Activated CD4-positive, alpha-beta T cell treated with anti-CD3 and anti-CD28 coated beads for 1 hour (primary cell): ENCODE results near the gene KIFC3.
A peak's percentile ranks its signal among the peaks of the same experiment; 100 is the strongest.
"Not testable (repeated sequence)": the region's sequence is repeated elsewhere in the genome, so short reads cannot be mapped to it uniquely, and the experiment has no call there.

Experiments
- DNase-seq: peaks from one replicate; pipeline ENCODE4 v3.0.0-alpha.2; 2020

KIFC3 gene

DNA sequence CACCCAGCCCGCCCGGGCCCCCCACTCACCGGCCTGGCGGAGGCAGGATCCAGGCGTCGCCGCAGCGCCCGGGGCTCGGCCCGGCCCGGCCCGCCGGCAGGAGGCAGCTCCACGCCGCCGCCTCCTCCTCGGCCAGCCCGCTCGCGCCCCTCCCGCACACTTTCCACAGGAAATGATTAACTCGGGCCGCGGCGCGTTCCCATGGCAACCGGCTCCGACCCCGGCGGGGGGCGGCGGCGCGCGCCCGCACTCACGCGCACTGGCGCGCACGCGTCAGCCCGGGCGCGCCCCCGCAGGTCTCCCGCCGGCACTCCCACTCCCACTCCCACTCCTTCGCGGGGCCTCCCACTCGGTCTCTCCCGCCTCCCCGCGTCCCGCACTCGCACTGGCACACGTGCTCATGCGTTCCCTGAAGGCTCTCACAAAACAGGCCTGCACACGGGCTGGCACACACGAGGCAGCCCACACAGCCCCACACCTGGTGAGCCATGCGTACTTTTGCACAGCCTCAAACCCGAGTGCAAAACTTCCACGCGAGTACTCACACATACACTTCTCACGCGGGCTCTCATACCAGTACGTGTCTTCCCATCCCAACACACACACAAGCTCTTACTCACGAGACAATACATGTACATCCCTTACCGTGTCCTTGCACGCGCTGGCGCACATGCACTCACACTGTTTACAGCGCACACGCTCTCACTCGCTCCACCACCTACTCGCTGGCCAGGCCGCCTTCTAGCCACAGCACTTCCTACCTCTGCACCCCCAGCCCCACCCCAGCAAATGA lies at the start of gene KIFC3:
Gene KIFC3 (minus strand): TSS at position 151 of the 793 bp plus-strand sequence. CDS start 4,248 bp downstream, outside the sequence.
- DNase-seq = peak; percentile 56

GRCh38 chr16:57848181-57848580 lies 45.9 kb upstream of the KIFC3 start:
- no peak for DNase-seq

DNA sequence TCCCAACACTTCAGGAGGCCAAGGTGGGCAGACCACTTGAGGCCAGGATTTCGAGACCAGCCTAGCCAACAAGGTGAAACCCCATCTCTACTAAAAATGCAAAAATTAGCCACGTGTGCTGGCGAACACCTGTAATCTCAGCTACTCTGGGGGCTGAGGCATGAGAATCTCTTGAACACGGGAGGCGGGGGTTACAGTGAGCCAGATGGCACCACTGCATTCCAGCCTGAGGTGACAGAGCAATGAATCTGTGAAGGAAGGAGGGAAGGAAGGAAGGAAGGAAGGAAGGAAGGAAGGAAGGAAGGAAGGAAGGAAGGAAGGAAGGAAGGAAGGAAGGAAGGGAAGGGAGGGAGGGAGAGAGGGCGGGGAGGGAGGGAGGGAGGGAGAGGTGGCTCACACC lies 44.6 kb upstream of the KIFC3 start:
- DNase-seq = not testable (repeated sequence)

DNA sequence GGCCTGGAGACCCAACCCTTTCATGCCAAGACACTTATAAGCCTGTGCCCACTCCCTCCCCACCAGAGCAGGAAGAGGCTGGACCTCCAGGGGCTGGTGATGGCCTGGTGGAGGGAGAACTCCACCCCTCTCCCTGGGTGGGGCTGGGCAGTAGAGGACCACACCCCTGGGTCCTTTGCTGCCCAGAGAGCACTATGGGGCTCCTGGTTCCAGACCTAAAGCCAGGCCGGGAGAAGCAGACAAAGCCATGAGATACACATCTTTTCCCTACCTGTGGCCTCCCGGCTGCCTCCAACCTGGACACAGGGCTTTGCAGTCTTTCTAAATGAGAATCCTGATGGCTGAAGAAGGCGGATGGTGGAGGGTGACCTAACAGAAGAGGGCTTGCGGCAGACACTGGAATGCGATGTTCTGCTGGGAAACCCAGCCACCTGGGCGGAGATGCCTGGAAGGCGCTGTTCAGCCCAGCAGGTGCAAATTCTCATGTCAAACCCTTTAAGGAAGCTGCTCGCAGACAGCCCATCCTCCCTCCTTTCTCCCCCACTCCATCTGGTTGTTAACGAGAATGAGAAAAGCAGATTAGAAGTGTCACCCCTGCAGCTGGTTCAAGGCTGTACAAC lies 43.9 kb upstream of the KIFC3 start:
- no peak for DNase-seq

- DNase-seq = no peak
These were observed 42.8 kb upstream of the KIFC3 start for GRCh38 chr16:57845115-57845514.

GRCh38 chr16:57844416-57845030 lies 42.2 kb upstream of the KIFC3 start:
- no peak for DNase-seq

GRCh38 chr16:57843400-57843799 lies 41.1 kb upstream of the KIFC3 start:
- DNase-seq = no peak

GRCh38 chr16:57842601-57843000 lies 40.3 kb upstream of the KIFC3 start:
- DNase-seq = no peak

- DNase-seq = no peak
These were observed 38.5 kb upstream of the KIFC3 start for GRCh38 chr16:57840833-57841232.

DNA sequence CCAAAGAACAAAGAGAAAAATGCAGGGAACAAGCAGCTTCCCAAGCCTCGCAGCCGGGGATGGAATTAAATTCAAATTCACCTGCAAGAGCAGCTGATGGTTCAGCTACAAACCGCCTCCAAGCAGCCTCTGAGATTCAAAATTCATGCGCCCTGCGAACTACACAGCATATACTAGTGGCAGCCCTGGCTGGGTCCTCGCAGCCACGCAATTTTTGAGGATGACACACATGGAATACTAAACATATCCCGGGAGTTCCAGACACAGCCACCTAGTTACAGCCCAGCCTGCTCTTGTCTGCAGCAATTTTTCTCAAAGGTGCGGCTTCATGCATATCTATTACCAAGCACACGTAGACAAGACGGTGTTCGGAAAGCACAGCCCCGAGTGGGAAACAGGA lies 35.9 kb upstream of the KIFC3 start:
- no peak for DNase-seq

DNA sequence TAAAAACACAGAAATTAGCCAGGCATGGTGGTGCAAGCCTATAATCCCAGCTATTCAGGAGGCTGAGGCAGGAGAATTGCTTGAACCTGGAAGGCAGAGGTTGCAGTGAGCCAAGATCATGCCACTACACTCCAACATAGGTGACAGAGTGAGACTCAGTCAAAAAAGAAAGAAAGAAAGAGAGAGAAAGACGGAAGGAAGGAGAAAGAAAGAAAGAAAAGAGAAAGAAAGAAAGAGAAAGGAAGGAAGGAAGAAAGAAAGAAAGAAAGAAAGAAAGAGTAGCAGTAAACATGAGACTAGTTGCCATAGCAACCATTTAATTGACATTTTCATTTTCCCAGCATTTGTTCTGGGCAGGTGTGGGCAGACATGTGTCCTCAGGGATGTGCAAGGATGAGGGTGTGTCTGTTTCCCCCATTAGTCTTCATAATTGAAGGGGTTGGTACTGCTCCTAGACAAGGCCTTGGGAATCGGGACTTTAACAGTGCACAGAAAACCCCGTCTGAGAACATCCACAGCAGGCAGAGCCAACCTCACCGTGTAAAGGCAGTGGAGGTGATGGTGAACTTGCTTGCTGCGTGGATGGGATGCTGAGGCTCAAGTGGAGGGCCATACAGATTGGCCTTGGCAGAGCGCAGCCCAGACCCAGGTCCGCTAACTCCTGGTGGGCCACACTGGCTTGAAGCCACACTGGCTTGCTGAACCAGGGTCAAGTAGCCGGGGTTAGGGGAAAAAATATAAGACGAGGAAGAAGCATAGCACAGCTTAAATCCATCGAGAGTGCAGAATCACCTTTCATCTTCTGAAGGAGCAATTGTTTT lies 35.2 kb upstream of the KIFC3 start:
- no peak for DNase-seq

- not testable (repeated sequence) for DNase-seq
These were observed 33.1 kb upstream of the KIFC3 start for GRCh38 chr16:57835439-57835838.

DNA sequence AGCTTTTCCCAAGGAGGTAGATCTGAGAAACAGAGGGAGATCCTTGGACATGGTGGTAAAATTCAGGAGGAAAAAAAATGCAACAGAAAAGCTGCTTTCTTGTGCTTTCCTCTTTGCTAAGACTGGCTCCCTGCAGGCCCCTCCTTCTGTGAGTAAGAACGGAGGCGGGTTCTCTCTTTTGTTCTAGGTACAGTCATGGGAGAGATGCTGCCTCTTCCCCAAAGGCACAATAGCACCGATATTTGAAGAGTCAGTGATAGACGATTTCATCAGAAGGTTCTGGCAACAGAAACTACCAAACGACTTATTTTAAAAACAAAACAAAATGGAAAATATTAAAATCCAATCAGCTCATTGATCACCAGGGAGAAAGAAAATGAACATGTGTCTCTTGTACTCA lies 32.6 kb upstream of the KIFC3 start:
- no peak for DNase-seq

DNA sequence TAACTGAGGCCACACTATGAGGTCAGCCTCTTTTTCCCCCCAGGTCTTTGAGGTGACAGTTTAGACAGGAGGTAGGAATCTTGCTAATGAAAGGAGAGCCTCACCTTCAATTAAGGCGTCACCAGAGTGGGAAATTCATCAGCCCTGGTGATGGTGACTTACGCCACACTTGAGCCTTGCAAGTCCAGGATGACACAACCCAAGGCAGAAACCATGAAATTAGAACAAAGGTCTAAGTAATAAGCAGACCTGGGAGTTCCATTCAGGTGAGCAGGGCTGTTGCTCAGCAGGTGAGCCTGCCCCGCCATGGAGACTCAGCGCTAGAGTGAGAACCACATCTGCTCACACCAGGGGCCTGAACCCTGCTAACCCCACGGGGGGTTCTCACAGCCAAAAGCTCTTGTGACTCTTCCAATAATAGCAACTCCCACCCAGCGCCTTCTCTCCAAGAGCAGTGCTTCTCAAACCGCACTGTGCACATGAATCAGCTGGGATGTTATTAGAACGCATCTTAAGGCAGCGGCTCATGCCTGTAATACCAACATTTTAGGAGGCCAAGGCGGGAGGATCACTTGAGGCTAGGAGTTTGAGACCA lies 28.7 kb upstream of the KIFC3 start:
- no peak for DNase-seq

GRCh38 chr16:57829969-57830360 lies 27.7 kb upstream of the KIFC3 start:
- no peak for DNase-seq

- DNase-seq = no peak
These were observed 26.2 kb upstream of the KIFC3 start for GRCh38 chr16:57828272-57829161.

GRCh38 chr16:57826706-57827625 lies 24.7 kb upstream of the KIFC3 start:
- DNase-seq = no peak

- no peak for DNase-seq
These were observed 23.8 kb upstream of the KIFC3 start for GRCh38 chr16:57826052-57826451.

- no peak for DNase-seq
These were observed 23.2 kb upstream of the KIFC3 start for GRCh38 chr16:57825298-57826044.

GRCh38 chr16:57824888-57825287 lies 22.6 kb upstream of the KIFC3 start:
- DNase-seq = no peak
